Measurements from ENCODE around the gene ARHGEF11. TPM values are rescaled to one million over a fixed set of nuclear protein-coding genes. Genes with fewer than 3 reads are reported as not detected.

The ARHGEF11 gene
- total RNA-seq, 1 experiment from 2014 or later: 41.1 TPM

DNA sequence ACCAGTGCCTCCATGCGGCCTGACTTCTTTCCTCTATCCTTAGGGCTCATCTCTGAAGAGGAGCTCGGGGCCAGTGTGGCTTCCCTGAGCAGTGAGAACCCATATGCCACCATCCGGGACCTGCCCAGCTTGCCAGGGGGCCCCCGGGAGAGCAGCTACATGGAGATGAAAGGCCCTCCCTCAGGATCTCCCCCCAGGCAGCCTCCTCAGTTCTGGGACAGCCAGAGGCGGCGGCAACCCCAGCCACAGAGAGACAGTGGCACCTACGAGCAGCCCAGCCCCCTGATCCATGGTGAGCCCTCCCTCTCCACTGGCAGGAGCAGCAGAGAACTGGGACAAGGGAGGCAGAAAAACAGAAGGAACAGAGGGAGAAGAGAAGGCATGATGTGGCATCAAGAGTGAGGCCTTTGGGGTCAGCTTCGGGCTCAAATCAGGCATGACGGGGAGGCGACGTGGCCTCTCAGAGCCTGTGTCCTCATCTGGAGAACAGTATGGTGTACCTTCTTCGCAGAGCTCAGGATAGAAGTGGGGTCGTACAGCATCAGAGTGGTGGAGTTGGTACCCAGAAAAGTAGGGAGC is 131.6 kb downstream of the ARHGEF11 start:
- TF ChIP-seq, protein P1, sequence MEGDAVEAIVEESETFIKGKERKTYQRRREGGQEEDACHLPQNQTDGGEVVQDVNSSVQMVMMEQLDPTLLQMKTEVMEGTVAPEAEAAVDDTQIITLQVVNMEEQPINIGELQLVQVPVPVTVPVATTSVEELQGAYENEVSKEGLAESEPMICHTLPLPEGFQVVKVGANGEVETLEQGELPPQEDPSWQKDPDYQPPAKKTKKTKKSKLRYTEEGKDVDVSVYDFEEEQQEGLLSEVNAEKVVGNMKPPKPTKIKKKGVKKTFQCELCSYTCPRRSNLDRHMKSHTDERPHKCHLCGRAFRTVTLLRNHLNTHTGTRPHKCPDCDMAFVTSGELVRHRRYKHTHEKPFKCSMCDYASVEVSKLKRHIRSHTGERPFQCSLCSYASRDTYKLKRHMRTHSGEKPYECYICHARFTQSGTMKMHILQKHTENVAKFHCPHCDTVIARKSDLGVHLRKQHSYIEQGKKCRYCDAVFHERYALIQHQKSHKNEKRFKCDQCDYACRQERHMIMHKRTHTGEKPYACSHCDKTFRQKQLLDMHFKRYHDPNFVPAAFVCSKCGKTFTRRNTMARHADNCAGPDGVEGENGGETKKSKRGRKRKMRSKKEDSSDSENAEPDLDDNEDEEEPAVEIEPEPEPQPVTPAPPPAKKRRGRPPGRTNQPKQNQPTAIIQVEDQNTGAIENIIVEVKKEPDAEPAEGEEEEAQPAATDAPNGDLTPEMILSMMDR (conservative IDR thresholded peaks at IDR 0.05): no peak
- Histone ChIP-seq H3K27ac (ENCODE audit: insufficient read length, low read depth, low read length) (no peak overlapping the region), H2AFZ (ENCODE audit: low read length) (no peak overlapping the region), H3K9me3 (ENCODE audit: control insufficient read depth, low read depth, low read length) (no peaks in the 10 kb centered on the region), H3K4ac (ENCODE audit: low read depth, low read length) (no peak overlapping the region), H2BK5ac (ENCODE audit: insufficient read length, low read length) (no peak overlapping the region), H2BK12ac (ENCODE audit: insufficient read length, low read depth, low read length) (no peak overlapping the region), H3K14ac (ENCODE audit: insufficient read depth, low read length) (no peak overlapping the region; the same call in 1 of the 2 replicates), H3T11ph (ENCODE audit: low read length) (no peak overlapping the region), H3K23ac (ENCODE audit: insufficient read length, low read depth, low read length) (no peak overlapping the region), H2BK15ac (ENCODE audit: low read depth, low read length) (no peak overlapping the region), H3K23me2 (ENCODE audit: insufficient read length, low read depth, low read length, poor library complexity, severe bottlenecking) (no peaks in the 10 kb centered on the region), H3K79me2 (ENCODE audit: insufficient read depth, low read length) (no peaks in the 10 kb centered on the region), H3K56ac (ENCODE audit: insufficient read length, low read depth, low read length) (no peak overlapping the region), H4K20me1 (ENCODE audit: control insufficient read depth, insufficient read depth, insufficient read length) (no peaks in the 10 kb centered on the region), H2AK5ac (ENCODE audit: insufficient read length, low read length) (no peak overlapping the region), H3K27me3 (ENCODE audit: insufficient read depth, low read length) (no peaks in the 10 kb centered on the region; the same call in 1 of the 2 replicates), H2BK20ac (ENCODE audit: low read depth, low read length, poor library complexity, severe bottlenecking) (no peak overlapping the region), H4K91ac (ENCODE audit: insufficient read length, low read depth, low read length) (no peak overlapping the region), H2BK120ac (ENCODE audit: low read depth, low read length, poor library complexity, severe bottlenecking) (no peak overlapping the region), H3K4me2 (ENCODE audit: insufficient read depth, insufficient read length, low read length) (no peak overlapping the region), H4K8ac (replicated peaks; ENCODE audit: insufficient read length, low read depth, low read length) (no peak overlapping the region), H3K18ac (ENCODE audit: insufficient read length, low read depth, low read length) (no peak overlapping the region), H3K9ac (ENCODE audit: extremely low read depth, insufficient read length, low read length) (no peak overlapping the region), H4K5ac (ENCODE audit: insufficient read length, low read depth, low read length) (no peak overlapping the region), H3K4me1 (ENCODE audit: insufficient read depth, low read length) (no peaks in the 10 kb centered on the region), H3K79me1 (ENCODE audit: insufficient read depth, low read depth, low read length, poor library complexity, severe bottlenecking) (no peaks in the 10 kb centered on the region)
- no CpG with 5 or more reads among the region's 13 CpGs for WGBS (ENCODE audit: extremely low coverage, insufficient read length, low lambda C conversion rate)
- Mint-ChIP-seq H3K9me3 (no peaks in the 10 kb centered on the region; a peak in 2 of 5 replicates), H3K27me3 (ENCODE audit: low read depth) (peaks cover 57% of the 10 kb centered on the region), H3K4me3 (no peak overlapping the region; a peak in 1 of 5 replicates), H3K36me3 (ENCODE audit: insufficient read depth in 1 of 3, low read depth in 3 of 3) (no peaks in the 10 kb centered on the region), H3K4me1 (peaks cover 8 to 22% of the 10 kb centered on the region in 2 experiments), H3K27ac (no peak overlapping the region)
- no peak for DNase-seq

All from H9 (cell line).